Progenitor cell of endocrine pancreas (in vitro differentiated cells): ENCODE data around the gene NKG7. TPM values are rescaled to one million over a fixed set of nuclear protein-coding genes. Genes with fewer than 3 reads are reported as not detected.
A peak's percentile ranks its signal among the peaks of the same experiment; 100 is the strongest.

Experiments
- DNase-seq: peaks from one replicate; pipeline ENCODE4 v3.0.0; 2021; ENCODE audit warnings: low spot score; ENCODE audit not compliant: unreplicated experiment
- H3K27ac Mint-ChIP-seq: 2 replicates; pipeline ENCODE4 v1.8.0; 2021; ENCODE audit warnings: mild to moderate bottlenecking, moderate library complexity, mixed read lengths
- H3K27me3 Mint-ChIP-seq: 2 replicates; pipeline ENCODE4 v1.8.0; 2021; ENCODE audit warnings: mixed read lengths
- H3K36me3 Mint-ChIP-seq: 2 replicates; pipeline ENCODE4 v1.8.0; 2022; ENCODE audit warnings: mixed read lengths; ENCODE audit not compliant: insufficient read depth
- H3K4me1 Mint-ChIP-seq: 2 replicates; pipeline ENCODE4 v1.8.0; 2021; ENCODE audit warnings: low read depth, mixed read lengths
- H3K4me3 Mint-ChIP-seq: 2 replicates; pipeline ENCODE4 v1.8.0; 2021; ENCODE audit warnings: low read depth, mild to moderate bottlenecking, moderate library complexity, mixed read lengths
- H3K9me3 Mint-ChIP-seq: 2 replicates; pipeline ENCODE4 v1.8.0; 2021; ENCODE audit warnings: low read depth, mixed read lengths
- CTCF ChIP-seq: fragments of 200-600 bp; sonication (generic); IDR thresholded peaks from one replicate; pipeline ENCODE4 v1.5.0; 2021; ENCODE audit warnings: antibody characterized with exemption, mild to moderate bottlenecking; ENCODE audit not compliant: unreplicated experiment
- total RNA-seq: library from RNA; stranded (reverse); gene quantifications from 2 replicates; pipeline ENCODE4 v1.2.1, GENCODE V29; 2021

The NKG7 gene
- total RNA-seq, 1 donor from 2014 or later: not detected

GRCh38 chr19:51375504-51376221 is 3.2 kb upstream of the NKG7 start:
- H3K27me3 Mint-ChIP-seq: peaks cover 14% of the 10 kb centered on the region
- no peaks in the 10 kb centered on the region for H3K36me3 Mint-ChIP-seq
- TF ChIP-seq CTCF: no peak
- no peak for DNase-seq
- no peak overlapping the region for H3K27ac Mint-ChIP-seq
- no peaks in the 10 kb centered on the region for H3K9me3 Mint-ChIP-seq
- no peaks in the 10 kb centered on the region for H3K4me1 Mint-ChIP-seq
- H3K4me3 Mint-ChIP-seq: no peak overlapping the region

- no peak for TF ChIP-seq CTCF
- no peaks in the 10 kb centered on the region for H3K36me3 Mint-ChIP-seq
- DNase-seq: no peak
- H3K9me3 Mint-ChIP-seq: no peaks in the 10 kb centered on the region
- H3K27me3 Mint-ChIP-seq: peaks cover 20% of the 10 kb centered on the region
- no peak overlapping the region for H3K4me3 Mint-ChIP-seq
- H3K27ac Mint-ChIP-seq: no peak overlapping the region
- peaks cover 3% of the 10 kb centered on the region for H3K4me1 Mint-ChIP-seq
Measured at GRCh38 chr19:51372021-51372648, 319 bp downstream of the NKG7 start.

GRCh38 chr19:51371186-51371690 is 1.2 kb downstream of the NKG7 start:
- Mint-ChIP-seq H3K27ac (no peak overlapping the region), H3K4me1 (peaks cover 5% of the 10 kb centered on the region), H3K4me3 (no peak overlapping the region), H3K27me3 (peaks cover 20% of the 10 kb centered on the region), H3K9me3 (no peaks in the 10 kb centered on the region), H3K36me3 (no peaks in the 10 kb centered on the region)
- DNase-seq: no peak
- no peak for TF ChIP-seq CTCF

- Mint-ChIP-seq H3K4me3 (peak overlapping the region; percentile 45), H3K9me3 (no peaks in the 10 kb centered on the region), H3K36me3 (no peaks in the 10 kb centered on the region), H3K27ac (peak overlapping the region; percentile 57), H3K4me1 (peaks cover 12% of the 10 kb centered on the region), H3K27me3 (peaks cover 20% of the 10 kb centered on the region)
- TF ChIP-seq CTCF: no peak
- no peak for DNase-seq
Measured at GRCh38 chr19:51370230-51370629, 2.2 kb downstream of the NKG7 start.

- TF ChIP-seq CTCF: no peak
- DNase-seq: no peak
Measured at GRCh38 chr19:51368366-51369282, 3.8 kb downstream of the NKG7 start, which contains the start of gene CLDND2. TSS of gene CLDND2 (minus strand) at chr19:51369003. CDS start at chr19:51368577, 426 bp downstream.

More at GRCh38 chr19:51368366-51369282, 3.8 kb downstream of the NKG7 start, which contains the start of gene CLDND2:
- no peaks in the 10 kb centered on the region for H3K9me3 Mint-ChIP-seq
- H3K27ac Mint-ChIP-seq: peak within 1 kb of the TSS; percentile 100
- peak within 1 kb of the TSS; percentile 96 for H3K4me3 Mint-ChIP-seq
- H3K36me3 Mint-ChIP-seq: no peaks in the 10 kb centered on the region
- peaks cover 20% of the 10 kb centered on the region for H3K27me3 Mint-ChIP-seq
- peaks cover 23% of the 10 kb centered on the region for H3K4me1 Mint-ChIP-seq
